NCI-H1694 (cell line): ENCODE data around the gene SLC1A7.

ENCODE experiments used
- DNase-seq: peaks from one replicate; lab custom pipeline; 2025; lab: John Stamatoyannopoulos, UW

The SLC1A7 gene

DNA sequence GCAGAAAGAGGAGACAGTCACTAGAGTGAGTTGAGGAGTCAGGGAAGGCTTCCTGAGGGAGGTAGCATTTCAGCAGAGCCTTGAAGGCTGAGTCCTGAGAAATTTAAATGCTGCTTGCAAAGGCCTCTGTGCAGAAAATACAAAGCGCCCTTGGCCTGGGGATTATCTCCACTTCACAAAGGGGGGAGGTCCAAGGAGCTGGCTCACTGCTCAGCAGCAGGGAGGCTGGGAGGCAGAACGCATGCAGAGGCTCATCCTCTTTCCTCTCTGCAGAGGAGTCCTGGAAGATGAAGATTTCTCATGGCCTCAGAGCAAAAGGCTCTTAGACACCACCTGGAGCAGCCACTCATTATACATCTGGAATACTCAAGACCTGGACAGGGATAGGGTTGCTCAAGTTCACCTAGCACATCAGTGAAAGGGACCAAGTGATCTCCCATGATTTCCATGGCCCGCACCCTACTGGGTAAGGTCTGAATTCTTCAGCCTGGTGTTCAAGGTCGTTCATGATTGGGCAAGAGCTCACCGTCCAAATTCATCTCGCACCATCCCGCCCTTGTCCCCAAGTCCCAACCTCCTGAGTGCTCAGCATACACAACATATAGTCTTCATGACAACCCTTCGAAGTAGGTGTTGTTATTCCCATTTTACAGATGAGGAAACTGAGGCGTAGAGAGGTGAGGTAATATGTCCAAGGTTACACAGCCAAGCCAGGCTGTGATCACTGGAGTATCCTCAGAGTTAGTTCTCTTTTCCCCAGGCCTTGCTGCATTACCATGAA lies 9.0 kb downstream of the SLC1A7 start:
- no peak for DNase-seq

DNA sequence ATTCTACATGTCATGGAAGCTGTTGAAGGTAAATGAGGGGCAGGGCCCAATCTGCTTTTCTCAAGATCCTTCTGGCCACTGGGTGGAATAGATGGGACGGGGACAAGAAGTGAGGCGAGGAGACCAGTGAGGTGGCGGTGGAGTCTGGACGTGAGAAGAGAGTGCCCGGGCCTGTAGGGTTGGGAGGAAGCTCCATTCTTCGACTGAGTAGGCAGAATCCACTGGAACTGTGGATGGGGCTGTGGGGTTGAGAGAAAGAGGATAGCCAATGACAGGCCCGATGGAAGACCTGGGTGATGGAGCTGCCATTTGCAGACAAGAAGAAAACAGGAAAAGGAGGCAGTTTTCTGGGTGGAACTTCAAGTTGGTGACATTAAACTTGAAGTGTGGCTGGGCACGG lies 10.3 kb downstream of the SLC1A7 start:
- no peak for DNase-seq

DNA sequence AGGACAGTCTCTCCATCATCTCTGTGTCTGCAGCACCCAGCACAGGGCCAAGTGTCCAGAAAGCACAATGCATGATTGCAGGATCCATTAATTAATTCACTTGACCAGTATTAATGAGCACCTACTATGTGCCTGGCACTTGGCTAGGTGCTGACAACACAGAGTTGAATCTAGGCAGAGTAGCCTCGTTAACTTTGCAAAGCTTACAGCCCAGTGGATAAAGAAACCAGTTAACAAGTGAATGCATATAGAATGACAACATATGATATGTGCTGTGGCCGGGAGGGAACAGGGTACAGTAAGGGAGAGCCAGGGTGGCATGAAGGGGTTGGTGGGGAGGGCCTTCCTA lies 10.9 kb downstream of the SLC1A7 start:
- no peak for DNase-seq

DNA sequence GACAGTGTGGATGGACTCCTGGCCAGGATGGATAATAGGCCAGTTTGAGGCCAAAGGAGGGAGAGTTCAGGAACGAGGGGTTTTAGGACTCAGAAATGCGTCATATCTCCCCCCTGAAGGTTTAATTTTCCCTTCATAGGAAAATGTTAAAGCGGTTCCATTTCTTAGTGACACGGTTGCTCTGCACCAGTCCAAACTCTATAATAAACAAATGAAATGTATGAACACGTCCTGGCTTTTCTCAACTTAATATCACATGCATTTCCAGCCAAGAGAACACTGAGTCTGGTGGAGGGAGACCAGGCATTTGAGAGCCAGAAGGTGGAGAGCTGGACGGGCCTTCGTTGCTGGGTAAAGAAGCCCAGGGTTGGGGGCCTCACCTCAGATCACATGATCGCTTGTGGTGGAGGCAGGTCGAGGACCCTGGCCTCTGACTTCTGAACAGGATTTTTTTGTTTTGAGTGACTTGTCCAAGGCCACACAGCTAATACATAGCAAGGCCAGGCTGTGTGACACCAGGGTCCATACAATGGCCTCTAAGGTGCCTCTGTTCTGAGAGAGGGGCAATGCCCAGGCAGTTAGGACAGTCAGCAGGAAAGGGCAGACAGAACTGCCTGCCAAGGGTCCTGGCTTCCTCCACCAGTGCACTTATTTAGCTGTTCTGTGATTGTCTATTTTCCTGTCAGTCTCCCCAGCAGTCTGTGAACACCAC lies 11.4 kb downstream of the SLC1A7 start:
- DNase-seq: no peak

DNA sequence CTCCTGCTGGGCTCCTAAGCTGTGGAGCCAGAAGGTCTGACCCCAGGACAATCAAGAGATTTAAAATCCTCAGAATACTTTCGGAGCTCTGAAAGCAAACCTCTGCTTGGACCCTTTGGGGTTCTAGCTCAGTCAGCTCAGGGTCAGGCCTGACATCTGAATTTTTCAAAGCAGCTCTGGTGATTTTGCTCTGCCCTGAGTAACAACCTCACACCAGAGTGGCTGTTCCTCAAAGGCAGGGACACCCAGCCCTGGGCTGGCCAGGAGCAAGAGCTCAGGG lies 11.9 kb downstream of the SLC1A7 start:
- no peak for DNase-seq

DNA sequence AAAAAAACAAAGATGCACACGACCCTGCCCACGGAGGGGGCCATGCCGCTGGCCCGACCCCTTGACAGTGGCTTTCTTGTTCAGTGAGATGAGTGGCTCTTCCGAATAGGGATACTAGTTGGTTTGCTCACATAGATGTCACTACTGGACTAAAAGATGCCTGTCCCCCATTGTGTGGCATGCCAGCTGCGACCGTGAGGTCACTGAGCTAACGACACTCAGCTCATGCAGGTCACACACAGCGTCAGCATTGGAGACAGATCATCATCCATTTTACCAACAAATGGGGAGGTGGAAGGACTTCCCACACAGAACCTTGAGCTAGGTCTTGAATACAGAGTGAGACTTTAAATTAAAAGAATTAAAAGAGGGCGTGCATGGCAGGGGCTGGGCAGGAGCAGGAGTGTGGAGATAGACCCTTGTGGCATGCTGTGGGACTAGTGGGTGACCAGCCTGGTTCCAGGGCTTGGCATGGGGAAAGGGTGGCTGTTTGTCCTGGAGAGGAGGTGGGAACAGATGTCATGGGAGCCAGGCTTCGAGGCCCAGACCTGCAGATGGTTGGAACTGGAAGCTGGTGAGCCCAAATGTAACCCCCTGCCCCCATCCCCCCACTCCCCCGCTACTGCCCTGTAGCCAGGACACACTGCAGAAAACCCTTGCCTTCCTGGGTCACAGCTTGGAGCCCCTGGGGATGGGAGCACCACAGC lies 12.4 kb downstream of the SLC1A7 start:
- no peak for DNase-seq

DNA sequence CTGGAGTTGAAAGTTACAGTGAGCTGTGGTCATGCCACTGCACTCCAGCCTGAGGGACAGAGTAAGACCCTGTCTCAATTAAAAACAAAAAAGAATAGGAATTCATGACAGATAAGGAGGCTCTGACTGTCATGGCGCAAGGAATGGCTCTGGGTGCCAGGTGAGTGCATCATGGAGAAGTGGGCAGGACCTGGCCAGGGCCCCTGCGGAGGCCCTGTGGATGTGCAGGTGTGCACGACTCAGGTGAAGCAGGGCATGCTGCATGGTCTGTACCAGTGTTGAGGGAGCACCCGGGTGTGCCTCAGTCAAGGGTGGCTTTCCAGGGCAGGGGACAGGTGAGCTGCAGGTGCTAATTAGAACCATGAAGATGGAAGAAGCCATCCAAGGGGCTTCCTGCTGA lies 14.0 kb downstream of the SLC1A7 start:
- no peak for DNase-seq

DNA sequence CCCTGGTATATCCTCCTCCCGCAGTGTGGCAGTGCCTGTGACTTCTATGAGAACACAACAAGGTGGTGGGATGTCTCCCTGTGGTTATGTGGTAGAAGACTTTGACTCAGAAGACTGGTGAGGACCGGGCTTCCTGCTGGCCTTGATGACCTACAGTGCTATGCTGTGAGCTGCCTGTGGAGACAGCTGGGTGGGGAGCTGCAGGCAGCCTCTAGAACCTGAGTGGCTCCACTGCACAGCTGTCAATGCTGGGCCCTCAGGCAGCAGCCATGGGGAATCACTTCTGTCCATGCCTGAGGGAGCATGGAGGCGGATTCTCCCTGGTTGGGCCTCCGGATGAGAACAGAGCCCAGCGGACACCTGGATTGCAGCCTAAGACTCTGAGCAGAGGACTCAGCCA lies 14.9 kb downstream of the SLC1A7 start:
- no peak for DNase-seq

DNA sequence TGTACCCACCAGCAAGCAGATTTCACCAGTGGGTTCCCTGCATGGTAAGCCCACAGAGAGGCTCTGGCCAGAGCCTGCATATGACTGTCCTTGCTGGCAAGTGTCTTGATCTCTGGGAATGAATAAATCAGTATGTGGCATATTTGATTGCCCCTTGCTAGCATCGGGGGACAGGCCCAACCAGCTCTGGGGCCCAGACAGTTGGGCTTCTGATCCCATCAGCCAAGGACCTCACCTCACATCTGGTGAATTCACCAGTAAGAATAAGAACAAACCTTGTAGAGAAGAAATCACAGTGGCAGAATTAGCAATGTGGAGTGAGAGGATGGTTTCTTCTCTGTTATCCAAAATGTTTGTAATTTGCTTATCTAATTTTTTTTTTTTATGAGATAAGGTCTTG lies 15.9 kb downstream of the SLC1A7 start:
- DNase-seq: no peak

DNA sequence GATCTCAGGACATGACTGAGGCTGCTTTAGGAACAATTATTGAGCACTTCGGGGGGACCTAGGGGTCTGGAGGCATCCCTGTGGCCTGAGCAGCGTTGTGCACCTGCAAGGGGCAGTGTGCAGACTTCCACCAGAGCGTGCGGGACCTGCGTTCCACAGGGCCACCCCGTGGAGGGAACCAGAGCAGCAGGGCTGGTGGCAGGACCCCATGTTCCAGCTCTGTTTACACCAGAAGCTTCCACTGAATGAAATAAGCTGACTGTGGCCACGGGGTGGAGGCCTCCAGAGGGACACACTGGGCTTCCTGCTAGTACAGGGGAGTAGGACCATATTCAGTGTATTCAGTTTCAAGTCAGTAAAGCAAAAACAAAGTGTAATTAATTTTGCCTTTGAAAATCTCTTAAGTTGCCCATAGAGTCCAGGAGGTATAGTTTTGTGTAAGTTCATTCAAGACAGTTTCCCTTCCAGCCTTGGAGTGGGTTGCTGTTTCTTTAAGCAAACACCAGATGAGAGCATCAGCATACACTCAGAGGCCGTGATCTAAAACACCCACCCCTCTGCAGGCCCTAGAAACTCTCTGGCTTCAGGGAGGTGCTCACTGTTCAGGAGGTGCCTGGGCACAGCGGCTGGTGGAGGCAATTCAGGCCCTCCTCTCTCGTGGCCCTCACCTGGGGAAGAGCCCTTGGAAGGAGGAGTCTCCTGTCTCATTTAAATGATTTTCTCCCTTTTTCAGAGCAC lies 16.6 kb downstream of the SLC1A7 start:
- DNase-seq: no peak

DNA sequence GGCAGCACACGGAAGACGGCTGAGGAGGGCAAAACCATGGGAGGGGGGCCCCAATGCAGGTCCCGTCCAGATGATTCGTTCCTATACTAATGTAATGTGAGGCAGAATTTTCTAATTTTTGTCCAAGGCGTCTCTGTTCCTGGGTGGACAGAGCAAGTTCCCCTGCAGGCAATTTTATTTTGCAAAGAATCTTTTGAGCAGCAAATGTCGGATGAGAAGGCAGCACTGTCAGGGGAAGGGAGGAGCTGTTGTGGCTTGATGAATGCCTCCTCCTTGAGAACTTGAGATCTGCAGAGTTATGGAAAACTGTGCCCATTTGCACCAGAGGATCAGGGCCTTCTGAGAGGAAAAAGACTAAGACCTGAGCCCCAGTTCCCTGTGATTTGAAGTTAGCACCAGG lies 17.3 kb downstream of the SLC1A7 start:
- DNase-seq: no peak

DNA sequence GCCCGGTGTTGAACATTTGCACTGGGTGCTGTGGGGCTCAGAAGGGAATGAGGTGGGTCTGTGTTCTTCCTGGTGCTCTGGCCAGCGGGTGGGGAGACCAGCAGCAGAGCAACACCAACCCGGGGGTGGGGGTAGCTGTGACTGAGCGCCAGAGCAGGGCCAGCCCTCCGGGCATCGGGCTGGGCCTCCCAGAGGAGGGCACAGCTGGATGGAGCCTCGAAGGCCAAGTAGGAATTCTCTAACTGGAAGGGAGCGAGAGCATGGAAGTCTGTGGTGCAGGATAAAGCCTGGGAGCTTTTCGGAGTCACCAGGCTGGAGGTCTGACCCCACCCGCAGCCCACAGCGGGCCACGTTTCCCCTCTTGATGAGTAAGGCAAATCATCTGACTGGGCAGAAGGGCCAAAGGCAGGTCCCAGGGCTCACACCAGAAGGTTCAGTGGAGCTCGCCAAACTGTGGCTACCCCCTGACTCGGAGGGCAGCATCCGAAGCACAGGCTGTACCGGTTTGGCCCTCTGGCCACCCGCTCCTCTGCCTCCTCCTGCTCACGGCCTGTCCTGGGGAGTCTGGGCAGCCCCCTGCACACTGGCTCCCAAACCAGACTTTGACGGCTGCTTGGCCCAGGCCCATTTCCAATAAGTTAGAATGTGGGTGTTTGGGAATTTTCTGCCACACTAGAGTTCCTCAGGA lies 18.8 kb downstream of the SLC1A7 start:
- no peak for DNase-seq

DNA sequence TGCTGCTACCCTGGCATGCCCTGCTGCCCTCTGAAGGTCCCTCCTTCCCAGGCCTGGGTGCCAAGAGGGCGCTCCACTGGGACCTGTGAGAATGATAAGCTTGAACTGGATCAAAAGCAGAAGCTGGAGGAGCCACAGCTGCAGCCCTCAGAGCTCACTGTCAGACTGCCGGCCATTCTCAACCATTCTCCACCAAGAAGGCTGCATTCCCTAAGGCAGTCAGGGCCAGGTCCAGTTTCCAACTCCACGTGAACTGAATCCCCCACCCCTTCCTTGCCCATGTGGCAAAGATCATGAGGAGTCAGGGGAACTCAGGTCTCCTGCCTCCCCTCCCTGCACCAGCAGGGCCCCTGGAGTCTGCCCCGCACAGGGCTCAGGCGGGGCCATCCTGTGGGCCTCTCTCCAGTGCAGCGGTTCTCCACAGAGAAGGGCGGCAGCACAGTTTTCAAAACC lies 19.5 kb downstream of the SLC1A7 start:
- no peak for DNase-seq

DNA sequence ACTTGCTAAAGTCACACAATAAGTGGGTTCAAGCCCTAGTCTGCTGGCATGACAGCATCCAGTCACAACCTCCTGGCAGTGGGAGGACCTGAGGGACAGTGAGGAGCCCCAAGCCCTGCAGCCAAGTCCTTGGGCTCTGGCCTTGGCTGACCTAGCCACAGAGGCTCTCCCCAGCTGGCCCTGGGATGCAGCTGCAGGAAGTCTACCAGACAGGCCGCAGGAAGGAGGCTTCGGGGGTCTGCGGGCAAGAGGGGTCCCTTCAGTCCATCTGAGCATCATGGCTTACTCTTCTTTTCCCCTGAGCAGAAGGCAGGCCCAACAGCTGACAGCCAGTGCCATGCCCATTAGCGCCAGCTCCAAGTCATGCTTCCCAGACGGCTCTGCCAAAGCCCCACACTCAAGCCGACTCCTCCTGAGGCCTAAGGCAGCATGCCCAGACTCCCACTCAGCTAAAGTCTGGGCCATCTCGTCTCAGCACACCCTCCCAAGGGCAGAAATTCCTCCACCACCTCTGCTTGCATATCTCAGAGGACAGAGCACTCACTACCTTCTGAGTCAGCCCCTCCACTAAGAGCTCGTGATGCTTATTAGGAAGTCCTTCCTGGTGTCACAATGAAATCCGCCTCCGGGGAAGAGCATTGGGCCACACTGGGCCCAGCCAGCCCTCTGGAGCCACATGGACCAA lies 20.1 kb downstream of the SLC1A7 start:
- DNase-seq: no peak

DNA sequence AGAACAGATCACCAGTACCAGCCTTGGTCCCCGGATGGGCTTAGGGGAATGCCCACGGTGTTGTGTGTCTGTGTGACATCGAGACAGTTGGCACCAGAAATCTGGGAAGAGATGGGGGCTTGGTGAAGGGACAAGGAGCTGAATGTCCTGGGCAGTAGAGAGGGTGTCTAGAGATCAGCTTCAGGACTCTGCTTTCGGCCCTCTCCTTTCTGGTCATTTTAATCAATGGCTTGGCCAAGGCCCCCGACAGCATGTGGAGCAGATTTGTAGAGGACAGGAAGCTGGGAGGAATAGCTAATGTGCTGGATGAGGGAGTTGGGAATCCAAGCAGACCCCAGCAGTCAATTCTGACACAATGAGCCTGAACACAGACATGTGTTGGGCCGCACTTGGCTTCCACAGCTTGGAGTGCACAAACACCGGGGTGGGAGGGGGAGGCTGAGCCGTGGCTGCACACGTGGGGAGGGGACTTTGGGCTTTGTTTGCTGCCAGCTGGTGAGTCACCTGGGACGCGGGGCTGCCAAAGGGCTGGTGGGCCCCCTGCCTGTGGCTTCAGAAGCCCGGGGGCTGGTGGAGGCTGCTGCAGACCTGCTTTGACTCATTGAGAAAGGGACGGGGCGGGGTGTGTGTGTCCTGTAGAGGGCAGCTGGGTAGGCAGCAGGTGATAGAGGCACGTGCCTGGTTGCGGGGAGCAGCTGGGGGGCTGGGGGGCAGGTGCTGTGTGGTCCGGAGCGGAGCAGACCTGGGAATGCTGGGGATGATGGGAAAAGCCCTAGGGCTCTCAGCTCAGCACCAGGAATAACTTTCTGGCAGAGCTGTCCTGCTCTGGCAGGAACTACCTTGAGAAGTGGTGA lies 20.9 kb downstream of the SLC1A7 start:
- DNase-seq: peak; percentile 87

DNA sequence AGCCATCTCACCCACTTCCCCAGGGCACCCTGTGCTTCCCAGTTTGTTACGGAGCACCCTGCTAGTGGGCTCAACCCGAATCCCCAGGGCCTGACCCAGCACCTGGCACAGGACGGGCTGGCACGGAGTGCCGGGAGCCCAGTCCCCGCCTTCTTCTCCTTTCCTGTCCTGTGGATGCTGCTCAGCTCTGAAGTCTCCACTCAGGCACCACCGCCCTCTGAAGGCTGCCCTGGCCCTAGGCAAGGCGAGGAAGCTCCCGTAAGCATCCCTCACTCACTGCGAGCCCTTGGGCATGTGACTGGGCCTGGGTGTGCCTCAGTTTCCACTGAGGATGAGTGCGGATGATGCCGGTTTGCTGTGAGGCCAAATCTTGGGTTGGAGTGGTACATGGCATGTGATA lies 21.8 kb downstream of the SLC1A7 start:
- no peak for DNase-seq

DNA sequence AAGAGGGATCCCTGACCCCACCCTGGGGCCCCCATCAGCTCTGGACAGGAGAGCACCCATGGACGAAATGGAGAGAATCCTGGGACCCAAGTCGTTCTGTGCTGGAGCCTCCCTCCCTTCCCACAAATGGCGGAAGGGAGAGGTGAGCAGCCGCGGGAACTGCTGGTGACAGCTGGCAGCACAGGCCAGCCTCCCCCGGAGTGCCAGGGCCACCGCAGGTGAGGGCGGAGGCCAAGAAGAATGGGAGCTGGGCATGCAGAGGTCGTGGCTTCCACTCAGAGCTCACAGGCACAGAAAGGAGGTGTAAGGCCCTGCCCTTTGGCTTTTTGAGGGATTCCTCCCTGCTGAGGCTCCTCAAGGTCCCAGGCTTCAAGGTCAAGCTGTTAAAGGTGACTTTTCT lies 24.6 kb downstream of the SLC1A7 start:
- no peak for DNase-seq

DNA sequence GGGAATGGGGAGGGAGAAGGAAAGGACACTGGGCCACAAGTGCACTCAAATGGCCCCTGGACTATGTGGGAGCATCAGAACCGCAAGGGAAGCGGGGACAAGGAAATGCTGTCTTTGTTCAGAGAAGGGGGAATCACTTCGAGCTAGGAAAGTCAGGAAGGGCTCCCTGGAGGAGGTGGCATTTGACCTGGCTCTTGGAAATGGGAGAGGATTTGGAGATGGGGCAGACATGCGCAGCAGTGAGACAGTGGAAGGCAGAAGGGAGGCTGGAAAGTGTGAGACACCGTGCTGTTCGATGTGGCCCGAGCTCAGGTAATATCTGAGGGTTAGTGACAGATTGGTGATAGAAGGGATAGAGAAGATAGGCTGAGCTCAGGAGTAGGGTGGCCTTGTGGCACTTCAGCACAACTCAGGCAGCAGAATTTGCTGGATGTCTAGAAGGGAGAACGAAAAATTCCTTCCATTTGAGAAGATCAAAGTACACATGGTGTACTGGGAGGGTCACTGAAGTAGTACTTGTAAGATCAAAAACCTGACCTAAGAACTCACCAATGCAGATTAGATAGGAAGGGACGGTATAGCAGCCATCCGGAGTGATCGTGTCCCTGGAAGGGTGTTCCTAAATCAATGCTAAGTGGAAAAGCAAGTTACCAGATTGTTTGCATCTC lies 25.4 kb downstream of the SLC1A7 start:
- no peak for DNase-seq

DNA sequence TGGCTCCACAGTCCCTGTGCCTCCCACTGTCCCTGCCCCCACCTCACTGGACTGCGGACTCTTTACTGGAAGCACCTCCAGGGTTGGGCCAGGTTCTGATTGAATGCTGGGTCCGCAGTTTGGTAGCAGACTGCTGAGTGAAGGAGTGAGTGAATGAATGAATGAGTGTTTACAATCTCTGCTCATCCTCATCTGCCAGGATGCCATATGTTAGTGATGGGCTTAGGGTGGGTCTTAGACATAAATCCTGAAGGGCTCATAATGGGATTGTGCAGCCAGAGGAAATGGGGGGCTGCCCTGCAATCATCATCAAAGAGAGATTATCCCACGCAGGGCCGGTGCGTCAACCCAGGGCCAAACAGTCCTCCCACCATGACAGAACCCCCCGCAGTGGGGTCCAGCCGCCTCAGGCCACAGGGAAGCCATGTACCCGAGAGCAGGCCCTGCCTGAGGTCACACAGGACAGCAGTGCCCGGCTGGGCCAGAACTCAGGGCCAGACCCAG lies 26.1 kb downstream of the SLC1A7 start:
- DNase-seq: no peak
